NT2/D1 (cell line): ENCODE results near the gene MON2.

Experiments used
- DNase-seq: peaks from one replicate; pipeline ENCODE4 v3.0.0-alpha.2; 2011; ENCODE audit warnings: low read depth, low spot score
- H3K27me3 ChIP-seq: 2 replicates; pipeline ENCODE4 v1.6.0; 2011; ENCODE audit warnings: mild to moderate bottlenecking; ENCODE audit not compliant: insufficient read length, insufficient read depth
- H3K36me3 ChIP-seq: 2 replicates; pipeline ENCODE4 v1.6.1; 2011; ENCODE audit warnings: mild to moderate bottlenecking, low read length, mixed read lengths; ENCODE audit not compliant: insufficient read depth, insufficient read length
- H3K4me1 ChIP-seq: 2 replicates; pipeline ENCODE4 v1.5.1; 2011; ENCODE audit not compliant: insufficient read depth, insufficient read length
- H3K4me3 ChIP-seq: 2 replicates; pipeline ENCODE4 v1.5.1; 2011; ENCODE audit warnings: low read depth; ENCODE audit not compliant: insufficient read length
- H3K9ac ChIP-seq: 2 replicates; pipeline ENCODE4 v1.6.0; 2011; ENCODE audit warnings: low read depth; ENCODE audit not compliant: insufficient read length
- H3K9me3 ChIP-seq: 2 replicates; pipeline ENCODE4 v1.5.1; 2011; ENCODE audit warnings: mild to moderate bottlenecking, low read length; ENCODE audit not compliant: insufficient read depth
- SUZ12 ChIP-seq: IDR thresholded peaks from 2 replicates; pipeline ENCODE4 v1.6.1; 2011; ENCODE audit not compliant: insufficient read length, insufficient read depth; ENCODE audit errors: extremely low read depth
- YY1 ChIP-seq: IDR thresholded peaks from 2 replicates; pipeline ENCODE4 v1.6.1; 2011; ENCODE audit not compliant: insufficient read length, insufficient read depth
- ZNF274 ChIP-seq: IDR thresholded peaks from 2 replicates; pipeline ENCODE4 v1.6.1; 2011; ENCODE audit warnings: mild to moderate bottlenecking, low read depth, low read length

Gene MON2

DNA sequence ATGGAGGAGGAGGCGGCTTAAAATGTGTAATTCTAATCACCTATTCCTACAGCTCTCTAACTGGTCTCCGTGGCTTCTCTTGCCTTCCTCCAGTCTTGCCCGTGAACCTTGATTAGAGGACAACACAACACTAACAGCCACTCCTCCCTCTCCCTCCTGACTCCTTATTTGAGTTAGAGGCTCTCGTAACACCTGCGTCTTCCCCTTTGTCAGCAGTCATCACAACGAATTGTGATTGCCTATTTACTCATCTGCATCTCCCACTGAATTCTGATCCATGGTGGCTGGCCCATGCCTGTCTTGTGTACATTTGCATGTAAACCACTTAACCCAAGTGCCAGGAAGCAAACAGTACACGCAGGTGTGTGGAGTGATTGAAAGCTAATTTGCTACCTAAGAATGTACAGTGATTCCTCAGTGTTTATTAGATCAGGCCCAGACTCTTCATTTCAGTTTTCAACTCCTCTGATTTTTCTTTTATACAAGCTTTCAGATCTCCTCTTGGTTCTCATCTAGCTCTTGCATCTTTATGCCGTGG lies 154.5 kb downstream of the MON2 start:
- Histone ChIP-seq H3K36me3 (peaks cover 4% of the 10 kb centered on the region), H3K4me1 (peaks cover 8% of the 10 kb centered on the region), H3K9me3 (no peaks in the 10 kb centered on the region), H3K27me3 (no peaks in the 10 kb centered on the region), H3K9ac (no peak overlapping the region), H3K4me3 (no peak overlapping the region)
- TF ChIP-seq ZNF274 (no peak), YY1 (no peak), SUZ12 (no peak)
- DNase-seq = no peak

DNA sequence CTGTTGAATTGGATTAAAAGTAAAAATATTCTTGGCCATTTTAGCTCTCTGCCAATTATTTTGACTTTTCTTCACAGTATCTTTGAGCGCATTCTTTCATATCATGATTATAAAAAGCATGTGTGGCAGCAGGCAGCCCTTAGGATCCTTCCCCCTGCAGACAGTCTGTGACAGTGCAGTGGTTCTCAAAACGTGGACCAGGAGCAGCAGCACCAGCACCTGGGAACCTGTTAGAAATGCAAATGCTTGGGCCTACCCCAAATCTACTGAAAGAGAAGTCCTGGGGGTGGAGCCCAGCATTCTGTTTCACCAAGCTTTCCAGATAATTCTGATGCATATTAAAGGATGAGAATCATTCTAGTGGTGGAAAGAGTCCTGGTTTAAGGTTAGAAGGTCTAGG lies 155.6 kb downstream of the MON2 start:
- Histone ChIP-seq H3K36me3 (no peaks in the 10 kb centered on the region), H3K9ac (no peak overlapping the region), H3K27me3 (no peaks in the 10 kb centered on the region), H3K4me3 (no peak overlapping the region), H3K9me3 (no peaks in the 10 kb centered on the region), H3K4me1 (peaks cover 8% of the 10 kb centered on the region)
- TF ChIP-seq ZNF274 (no peak), SUZ12 (no peak), YY1 (no peak)
- no peak for DNase-seq

DNA sequence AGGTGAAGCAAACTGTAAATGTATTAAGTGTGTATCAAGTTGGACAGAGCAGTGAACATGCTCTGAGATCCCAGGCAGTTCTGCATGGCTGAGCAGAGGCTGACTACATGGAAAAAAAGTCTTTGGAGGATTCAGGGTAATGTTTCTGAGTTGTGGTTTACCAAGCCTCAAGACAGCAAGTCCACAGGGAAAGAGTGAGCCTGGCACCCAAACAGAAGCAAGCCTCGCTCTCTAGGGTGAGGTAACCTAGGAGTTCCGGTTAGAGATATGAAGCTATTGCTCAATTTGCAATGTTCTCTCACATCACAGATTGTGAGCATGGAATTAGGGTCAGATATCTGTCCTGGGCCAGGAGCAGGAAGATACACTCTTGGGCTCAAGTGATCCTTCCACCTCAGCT lies 158.6 kb downstream of the MON2 start:
- TF ChIP-seq SUZ12 = no peak
- TF ChIP-seq YY1 = no peak
- no peak for TF ChIP-seq ZNF274
- Histone ChIP-seq H3K27me3 (no peaks in the 10 kb centered on the region), H3K9me3 (no peaks in the 10 kb centered on the region), H3K4me1 (peaks cover 12% of the 10 kb centered on the region), H3K4me3 (no peak overlapping the region), H3K36me3 (no peaks in the 10 kb centered on the region), H3K9ac (no peak overlapping the region)
- no peak for DNase-seq

- no peaks in the 10 kb centered on the region for H3K9me3 ChIP-seq
- no peak overlapping the region for H3K9ac ChIP-seq
- no peak overlapping the region for H3K4me3 ChIP-seq
- DNase-seq = no peak
- H3K36me3 ChIP-seq = no peaks in the 10 kb centered on the region
- no peaks in the 10 kb centered on the region for H3K27me3 ChIP-seq
- peaks cover 11% of the 10 kb centered on the region for H3K4me1 ChIP-seq
- no peak for TF ChIP-seq ZNF274
- no peak for TF ChIP-seq SUZ12
- no peak for TF ChIP-seq YY1
Observed at GRCh38 chr12:62627181-62627580, 160.6 kb downstream of the MON2 start.

DNA sequence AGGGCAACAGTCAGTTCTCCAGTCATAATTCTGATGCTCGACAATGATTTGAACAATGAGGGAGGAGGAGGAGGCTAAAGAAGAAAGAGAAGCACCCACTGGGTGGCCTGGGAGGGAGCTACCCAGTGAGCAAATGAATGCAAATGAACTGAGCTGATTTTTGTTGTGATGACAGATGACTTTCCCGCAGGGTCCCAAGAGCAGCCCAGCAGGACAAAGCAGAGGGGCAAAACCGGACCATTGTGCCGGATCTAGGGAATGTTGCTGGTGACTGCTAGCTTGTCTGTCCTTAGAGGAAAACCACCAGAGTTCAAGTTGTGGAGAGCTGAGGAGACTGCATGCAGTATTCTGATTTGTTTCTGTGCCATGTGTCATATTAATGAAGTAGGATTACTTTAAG lies 162.8 kb downstream of the MON2 start:
- Histone ChIP-seq H3K27me3 (no peaks in the 10 kb centered on the region), H3K4me1 (peaks cover 14% of the 10 kb centered on the region), H3K9ac (no peak overlapping the region), H3K9me3 (no peaks in the 10 kb centered on the region), H3K36me3 (no peaks in the 10 kb centered on the region), H3K4me3 (no peak overlapping the region)
- TF ChIP-seq YY1 = no peak
- peak; percentile 59 for DNase-seq

- Histone ChIP-seq H3K27me3 (no peaks in the 10 kb centered on the region), H3K9me3 (no peaks in the 10 kb centered on the region)
Observed at GRCh38 chr12:62629971-62630739, 163.5 kb downstream of the MON2 start.

GRCh38 chr12:62631471-62632410 lies 165.1 kb downstream of the MON2 start:
- Histone ChIP-seq H3K4me3 (no peak overlapping the region), H3K9ac (no peak overlapping the region), H3K9me3 (no peaks in the 10 kb centered on the region), H3K36me3 (no peaks in the 10 kb centered on the region), H3K27me3 (no peaks in the 10 kb centered on the region), H3K4me1 (peaks cover 14% of the 10 kb centered on the region)
- no peak for DNase-seq
- TF ChIP-seq SUZ12 (no peak), ZNF274 (no peak), YY1 (no peak)

More at GRCh38 chr12:62629971-62630739, 163.5 kb downstream of the MON2 start:
- H3K4me3 ChIP-seq = no peak overlapping the region
- no peak overlapping the region for H3K9ac ChIP-seq
- no peak for DNase-seq
- peaks cover 14% of the 10 kb centered on the region for H3K4me1 ChIP-seq
- TF ChIP-seq ZNF274 (no peak), SUZ12 (no peak), YY1 (no peak)
- H3K36me3 ChIP-seq = no peaks in the 10 kb centered on the region
